Measurements from ENCODE around the gene CD302.
"Not testable (repeated sequence)": the region's sequence is repeated elsewhere in the genome, so short reads cannot be mapped to it uniquely, and the experiment has no call there.

CD302 gene

GRCh38 chr2:159797543-159798375 is at the start of gene CD302:
Gene CD302 (minus strand): TSS chr2:159798208. CDS start chr2:159798198, 10 bp downstream.
- DNase-seq: no peak

- no peak for DNase-seq
Measured at GRCh38 chr2:159846564-159846963, 48.6 kb upstream of the CD302 start.

- DNase-seq: no peak
Measured at GRCh38 chr2:159840616-159841015, 42.6 kb upstream of the CD302 start.

GRCh38 chr2:159832858-159833257 is 34.9 kb upstream of the CD302 start:
- DNase-seq: no peak

- no peak for DNase-seq
Measured at GRCh38 chr2:159832026-159832425, 34.0 kb upstream of the CD302 start.

- no peak for DNase-seq
Measured at GRCh38 chr2:159829376-159829775, 31.4 kb upstream of the CD302 start.

- DNase-seq: no peak
Measured at GRCh38 chr2:159828738-159829137, 30.7 kb upstream of the CD302 start.

- DNase-seq: not testable (repeated sequence)
Measured at GRCh38 chr2:159822478-159822833, 24.4 kb upstream of the CD302 start.

GRCh38 chr2:159821775-159822477 is 23.9 kb upstream of the CD302 start:
- not testable (repeated sequence) for DNase-seq

- no peak for DNase-seq
Measured at GRCh38 chr2:159818940-159819339, 20.9 kb upstream of the CD302 start.

GRCh38 chr2:159817283-159817682 is 19.3 kb upstream of the CD302 start:
- DNase-seq: no peak

- DNase-seq: no peak
Measured at GRCh38 chr2:159811232-159811631, 13.2 kb upstream of the CD302 start.

- DNase-seq: no peak
Measured at GRCh38 chr2:159808032-159808425, 10.0 kb upstream of the CD302 start.

- peak; percentile 15 for DNase-seq
Measured at GRCh38 chr2:159807183-159808031, 9.4 kb upstream of the CD302 start.

- DNase-seq: no peak
Measured at GRCh38 chr2:159804941-159805340, 6.9 kb upstream of the CD302 start.

- DNase-seq: no peak
Measured at GRCh38 chr2:159803235-159803962, 5.4 kb upstream of the CD302 start.

GRCh38 chr2:159802673-159803072 is 4.7 kb upstream of the CD302 start:
- no peak for DNase-seq

GRCh38 chr2:159799833-159800232 is 1.8 kb upstream of the CD302 start:
- DNase-seq: no peak

GRCh38 chr2:159798376-159798725 is 343 bp upstream of the CD302 start:
- no peak for DNase-seq

GRCh38 chr2:159797225-159797542 is 824 bp downstream of the CD302 start:
- no peak for DNase-seq

GRCh38 chr2:159795841-159796690 is 1.9 kb downstream of the CD302 start:
- DNase-seq: no peak

- no peak for DNase-seq
Measured at GRCh38 chr2:159793326-159793725, 4.7 kb downstream of the CD302 start.

All from CD4-positive, alpha-beta T cell treated with Interleukin-12 subunit alpha and Interleukin-12 subunit beta, for 1 hour (primary cell).